HCT116 (cell line): ENCODE data around the gene DMRT3.

Source experiments
- CBX3 ChIP-seq: IDR thresholded peaks from 2 replicates; pipeline ENCODE4 v1.6.1; 2012; ENCODE audit warnings: low read depth
- EGR1 ChIP-seq: IDR thresholded peaks from 2 replicates; pipeline ENCODE4 v1.6.1; 2012; ENCODE audit warnings: low read depth
- EZH2 ChIP-seq: fragments of 200-600 bp; sonication (generic); IDR thresholded peaks from 2 replicates; pipeline ENCODE4 v1.6.1; 2017; ENCODE audit warnings: antibody characterized with exemption, mixed run types
- EZH2phosphoT487 ChIP-seq: fragments of 200-600 bp; IDR thresholded peaks from 2 replicates; pipeline ENCODE4 v1.6.1; 2018; ENCODE audit warnings: antibody characterized with exemption, borderline replicate concordance
- POLR2A ChIP-seq: IDR thresholded peaks from 2 replicates; pipeline ENCODE4 v1.7.0; 2011; ENCODE audit warnings: borderline replicate concordance; ENCODE audit not compliant: insufficient read depth, insufficient read length; ENCODE audit errors: extremely low read depth
- POLR2AphosphoS5 ChIP-seq: IDR thresholded peaks from 2 replicates; pipeline ENCODE4 v1.6.1; 2011; ENCODE audit warnings: mild to moderate bottlenecking, low read depth, low read length, moderate library complexity
- RAD21 ChIP-seq: IDR thresholded peaks from 2 replicates; pipeline ENCODE4 v1.6.1; 2012; ENCODE audit warnings: low read depth, mild to moderate bottlenecking
- SIN3A ChIP-seq: IDR thresholded peaks from 2 replicates; pipeline ENCODE4 v1.6.1; 2012; ENCODE audit warnings: low read depth
- TCF7L2 ChIP-seq: IDR thresholded peaks from 2 replicates; pipeline ENCODE4 v1.7.0; 2011; ENCODE audit warnings: borderline replicate concordance, inconsistent platforms; ENCODE audit not compliant: insufficient read depth, insufficient read length; ENCODE audit errors: extremely low read depth
- ZNF274 ChIP-seq: fragments of 200-500 bp; sonication (Bioruptor generic); IDR thresholded peaks from 2 replicates; pipeline ENCODE4 v1.6.1; 2014; ENCODE audit warnings: mild to moderate bottlenecking, low read depth, low read length, inconsistent platforms
- TF ChIP-seq, protein P1 (sequence below), 3 experiments: fragments of 200-600 bp in 1 of 3; sonication (generic) in 1 of 3; IDR thresholded peaks in 2 of 3; conservative IDR thresholded peaks in 1 of 3; 2 replicates each; pipeline ENCODE4 v1.5.1; 2012 to 2017; ENCODE audit warnings: low read depth in 2 of 3, low read length in 2 of 3, antibody characterized with exemption in 1 of 3, borderline replicate concordance in 1 of 3, control low read depth in 1 of 3, mild to moderate bottlenecking in 1 of 3, mixed read lengths in 1 of 3, mixed run types in 1 of 3, moderate library complexity in 1 of 3; ENCODE audit not compliant: insufficient read depth in 1 of 3
- TF ChIP-seq, protein P2 (sequence below): IDR thresholded peaks from 2 replicates; pipeline ENCODE4 v1.6.1; 2012

DNA sequence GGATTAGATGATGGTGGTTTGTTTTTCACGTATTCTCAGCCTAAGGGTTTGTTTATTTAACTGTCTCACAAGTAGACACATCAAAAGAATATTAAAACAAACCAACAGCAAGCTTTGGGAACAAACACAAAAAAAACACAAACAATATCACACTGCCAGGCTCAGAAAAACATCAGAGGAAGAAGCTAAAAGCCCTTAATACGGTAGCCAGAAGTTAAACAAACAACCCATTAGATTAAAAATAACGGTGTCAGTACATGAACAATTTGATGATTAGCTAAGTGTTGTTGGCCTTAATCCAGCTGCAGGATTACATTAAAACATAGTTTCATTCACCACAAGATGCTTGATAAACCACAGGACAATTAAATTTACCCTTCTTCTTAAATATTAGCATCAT, 57.8 kb downstream of the DMRT3 start:
- TF ChIP-seq, protein P1, sequence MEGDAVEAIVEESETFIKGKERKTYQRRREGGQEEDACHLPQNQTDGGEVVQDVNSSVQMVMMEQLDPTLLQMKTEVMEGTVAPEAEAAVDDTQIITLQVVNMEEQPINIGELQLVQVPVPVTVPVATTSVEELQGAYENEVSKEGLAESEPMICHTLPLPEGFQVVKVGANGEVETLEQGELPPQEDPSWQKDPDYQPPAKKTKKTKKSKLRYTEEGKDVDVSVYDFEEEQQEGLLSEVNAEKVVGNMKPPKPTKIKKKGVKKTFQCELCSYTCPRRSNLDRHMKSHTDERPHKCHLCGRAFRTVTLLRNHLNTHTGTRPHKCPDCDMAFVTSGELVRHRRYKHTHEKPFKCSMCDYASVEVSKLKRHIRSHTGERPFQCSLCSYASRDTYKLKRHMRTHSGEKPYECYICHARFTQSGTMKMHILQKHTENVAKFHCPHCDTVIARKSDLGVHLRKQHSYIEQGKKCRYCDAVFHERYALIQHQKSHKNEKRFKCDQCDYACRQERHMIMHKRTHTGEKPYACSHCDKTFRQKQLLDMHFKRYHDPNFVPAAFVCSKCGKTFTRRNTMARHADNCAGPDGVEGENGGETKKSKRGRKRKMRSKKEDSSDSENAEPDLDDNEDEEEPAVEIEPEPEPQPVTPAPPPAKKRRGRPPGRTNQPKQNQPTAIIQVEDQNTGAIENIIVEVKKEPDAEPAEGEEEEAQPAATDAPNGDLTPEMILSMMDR (IDR thresholded peaks at IDR 0.05 in 2 of 3, conservative IDR thresholded peaks at IDR 0.05 in 1 of 3; ENCODE audit: borderline replicate concordance in 1 of 3, insufficient read depth in 1 of 3, low read depth in 2 of 3, low read length in 2 of 3) = no peak
- TF ChIP-seq ZNF274 (no peak), TCF7L2 (no peak), POLR2A (no peak), CBX3 (no peak), EZH2 (no peak), POLR2AphosphoS5 (no peak), EGR1 (no peak), RAD21 (no peak), SIN3A (no peak), EZH2phosphoT487 (no peak)
- TF ChIP-seq, protein P2, sequence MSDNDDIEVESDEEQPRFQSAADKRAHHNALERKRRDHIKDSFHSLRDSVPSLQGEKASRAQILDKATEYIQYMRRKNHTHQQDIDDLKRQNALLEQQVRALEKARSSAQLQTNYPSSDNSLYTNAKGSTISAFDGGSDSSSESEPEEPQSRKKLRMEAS = no peak
